HK-2 (cell line): ENCODE measurements around the gene TOPBP1.
A peak's percentile ranks its signal among the peaks of the same experiment; 100 is the strongest.
"Not testable (repeated sequence)": the region's sequence is repeated elsewhere in the genome, so short reads cannot be mapped to it uniquely, and the experiment has no call there.

Experiments used
- DNase-seq: peaks from one replicate; pipeline ENCODE4 v3.0.0-alpha.2; 2018; ENCODE audit not compliant: unreplicated experiment

Gene TOPBP1

GRCh38 chr3:133674290-133674919 lies 12.7 kb upstream of the TOPBP1 start:
- DNase-seq: no peak

DNA sequence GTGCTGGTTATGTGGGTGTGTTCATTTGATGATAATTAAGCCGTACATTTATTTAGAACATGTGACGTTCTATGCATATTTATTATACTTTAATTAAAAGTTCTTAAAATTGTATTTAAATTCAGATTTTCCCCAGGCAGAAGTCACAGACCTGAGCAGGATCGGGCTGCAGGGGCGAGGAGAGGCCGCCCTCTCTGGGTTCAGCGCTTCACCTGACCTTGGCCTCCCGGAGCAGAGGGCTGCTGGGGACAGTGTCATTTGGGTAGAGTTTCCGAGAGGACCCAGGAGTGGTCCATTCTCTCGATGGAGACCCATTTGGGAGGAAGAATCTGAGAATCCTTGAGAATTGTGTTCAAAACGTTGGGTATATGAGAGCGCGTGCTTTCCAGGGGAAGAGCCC lies 12.0 kb upstream of the TOPBP1 start:
- no peak for DNase-seq

- no peak for DNase-seq
Measured at GRCh38 chr3:133672461-133672860, 10.7 kb upstream of the TOPBP1 start.

DNA sequence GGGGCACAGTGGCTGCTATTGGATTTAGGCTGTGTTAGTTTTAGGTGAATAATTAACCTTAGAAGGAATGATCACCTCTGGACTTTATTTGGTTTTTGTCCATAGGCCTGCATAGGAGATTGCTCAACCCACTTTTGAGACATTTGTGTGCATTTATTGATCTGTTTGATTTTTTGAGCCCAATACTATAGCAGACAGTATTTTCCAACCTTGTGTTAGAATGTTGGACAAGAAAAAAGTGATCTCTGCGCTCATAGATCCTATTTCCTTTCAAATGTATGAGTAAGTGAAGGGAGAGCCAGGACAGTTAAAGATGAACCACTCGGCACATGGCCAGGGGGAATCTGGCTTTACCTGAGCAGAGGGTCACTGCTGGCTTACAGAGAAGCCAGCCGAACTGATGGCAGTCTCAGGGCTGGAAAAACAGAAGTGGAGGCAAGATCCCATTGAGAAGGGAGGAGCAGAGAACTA lies 8.8 kb upstream of the TOPBP1 start:
- no peak for DNase-seq

GRCh38 chr3:133669949-133670524 lies 8.3 kb upstream of the TOPBP1 start:
- no peak for DNase-seq

DNA sequence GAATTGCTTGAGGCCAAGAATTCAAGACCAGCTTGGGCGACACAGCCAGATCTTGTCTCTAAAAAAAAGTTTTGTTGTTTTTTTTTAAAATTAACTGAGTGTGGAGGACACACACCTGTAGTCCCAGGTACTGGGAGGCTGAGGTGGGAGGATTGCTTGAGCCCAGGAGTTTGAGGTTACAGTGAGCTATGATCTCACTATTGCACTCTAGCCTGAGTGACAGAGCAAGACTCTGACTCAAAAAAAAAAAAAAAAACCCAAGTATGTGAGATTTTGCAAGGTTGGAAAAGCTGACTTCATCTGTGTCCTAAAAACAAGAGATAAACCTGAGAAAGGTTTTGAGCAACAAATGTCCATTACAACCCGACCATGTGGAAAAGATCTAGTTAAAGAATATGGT lies 5.4 kb upstream of the TOPBP1 start:
- DNase-seq: no peak

GRCh38 chr3:133665188-133665587 lies 3.4 kb upstream of the TOPBP1 start:
- DNase-seq: not testable (repeated sequence)

- DNase-seq: peak; percentile 26
Measured at GRCh38 chr3:133663569-133664313, 2.0 kb upstream of the TOPBP1 start.

- DNase-seq: peak; percentile 45
Measured at GRCh38 chr3:133662278-133662651, 524 bp upstream of the TOPBP1 start.

GRCh38 chr3:133659806-133660205 lies 1.9 kb downstream of the TOPBP1 start:
- no peak for DNase-seq

DNA sequence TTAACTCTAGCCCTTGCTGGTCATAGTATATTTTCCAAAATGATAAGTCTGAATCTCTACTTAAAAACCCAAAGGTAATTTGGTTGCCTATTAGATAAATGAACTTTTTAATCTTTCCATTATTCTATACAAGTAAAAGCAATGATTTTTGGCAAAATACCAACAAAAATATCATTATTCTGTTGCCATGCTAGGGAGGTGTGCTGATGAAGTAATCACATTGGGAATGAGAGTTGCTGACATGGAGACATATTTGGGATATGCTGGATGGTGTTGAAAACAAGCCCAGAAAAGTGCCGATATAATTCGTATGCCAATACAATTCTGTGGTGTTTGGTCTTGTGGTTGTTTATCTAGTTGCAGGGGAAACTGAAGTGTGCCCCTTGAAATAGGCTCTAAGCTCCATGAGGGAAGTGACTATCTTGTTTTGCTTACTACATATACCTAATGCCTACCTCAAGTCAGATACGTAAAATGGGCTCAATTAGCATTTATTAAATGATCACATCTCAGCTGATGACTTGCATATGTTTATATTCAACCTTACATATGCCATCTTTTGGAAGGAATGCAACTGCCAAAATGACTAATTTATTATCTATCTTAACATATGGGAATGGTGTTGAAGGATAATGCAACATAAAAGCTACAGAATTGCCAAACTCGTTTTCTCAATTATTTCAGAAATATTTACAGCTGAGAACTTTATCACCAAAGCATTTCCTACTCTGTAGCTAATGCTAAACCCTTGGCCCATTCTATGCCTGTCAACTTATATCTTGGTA lies 5.8 kb downstream of the TOPBP1 start:
- no peak for DNase-seq

GRCh38 chr3:133649486-133650068 lies 12.2 kb downstream of the TOPBP1 start:
- DNase-seq: no peak

DNA sequence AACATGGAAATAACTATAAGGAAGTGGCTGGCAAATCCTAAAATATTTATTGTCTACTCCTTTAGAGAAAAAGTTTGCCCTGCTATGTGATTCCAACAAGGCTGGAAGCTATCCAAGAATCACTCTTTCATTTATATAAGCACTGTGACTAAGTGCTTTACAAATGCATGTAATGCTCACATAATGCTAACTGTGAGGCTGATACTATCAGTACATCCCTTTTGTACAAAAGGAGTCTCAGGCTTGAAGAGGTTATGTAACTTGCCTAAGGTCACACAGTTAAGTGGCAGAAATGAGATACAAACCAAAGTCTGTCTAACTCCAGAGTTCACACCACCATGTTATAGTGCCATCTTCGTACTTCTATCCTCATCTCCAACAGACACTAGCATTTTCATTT lies 17.0 kb downstream of the TOPBP1 start:
- no peak for DNase-seq

DNA sequence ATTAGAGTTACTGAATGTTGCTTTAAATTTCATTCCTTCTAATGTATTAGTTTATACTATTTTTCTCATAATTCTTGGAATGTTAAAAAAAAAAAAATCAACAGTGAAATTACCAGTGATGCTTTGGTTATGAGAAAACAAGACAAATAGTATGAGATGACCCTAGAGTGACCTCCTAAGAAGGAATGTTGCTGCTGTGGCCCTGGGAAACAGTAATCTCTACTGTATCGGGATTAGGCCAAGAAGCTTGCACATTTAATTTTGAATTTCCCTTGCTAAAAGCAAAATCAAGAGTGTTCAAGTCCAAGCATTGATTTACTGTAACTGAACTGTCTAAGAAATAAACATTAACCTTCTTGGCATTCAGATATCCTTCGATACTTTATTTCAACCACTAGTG lies 18.1 kb downstream of the TOPBP1 start:
- no peak for DNase-seq

DNA sequence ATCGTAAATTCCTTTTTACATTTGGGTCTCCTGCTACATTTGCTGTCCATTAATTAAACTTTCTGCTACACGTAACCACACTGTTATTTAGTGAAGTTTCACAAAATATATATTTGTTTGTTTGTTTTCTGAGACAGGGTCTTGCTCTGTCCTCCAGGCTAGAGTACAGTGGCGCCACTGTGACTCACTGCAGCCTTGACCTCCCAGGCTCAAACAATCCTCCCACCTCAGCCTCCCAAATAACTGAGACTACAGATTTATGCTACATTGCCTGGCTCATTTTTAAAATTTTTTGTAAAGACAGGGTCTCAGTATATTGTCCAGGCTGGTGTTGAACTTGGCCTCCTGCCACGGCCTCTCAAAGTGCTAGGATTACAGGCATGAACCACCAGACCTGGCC lies 20.5 kb downstream of the TOPBP1 start:
- DNase-seq: no peak

- no peak for DNase-seq
Measured at GRCh38 chr3:133633439-133633838, 28.3 kb downstream of the TOPBP1 start.

GRCh38 chr3:133629146-133629545 lies 32.6 kb downstream of the TOPBP1 start:
- no peak for DNase-seq

GRCh38 chr3:133627789-133628188 lies 34.0 kb downstream of the TOPBP1 start:
- no peak for DNase-seq

- no peak for DNase-seq
Measured at GRCh38 chr3:133620066-133620784, 41.5 kb downstream of the TOPBP1 start.

- no peak for DNase-seq
Measured at GRCh38 chr3:133611534-133611933, 50.2 kb downstream of the TOPBP1 start.

- DNase-seq: no peak
Measured at GRCh38 chr3:133610031-133610430, 51.7 kb downstream of the TOPBP1 start.
